IPS-18c (cell line): Measurements from ENCODE around the gene CD300C.
"Not testable (repeated sequence)": the region's sequence is repeated elsewhere in the genome, so short reads cannot be mapped to it uniquely, and the experiment has no call there.

Experiments used
- H3K4me3 ChIP-seq: 2 replicates; pipeline ENCODE4 v1.7.0; 2013; ENCODE audit warnings: low read depth, mild to moderate bottlenecking, low read length, moderate library complexity; ENCODE audit not compliant: insufficient read depth
- H3K9me3 ChIP-seq: one replicate; pipeline ENCODE4 v1.6.1; 2013; ENCODE audit warnings: mild to moderate bottlenecking, low read length, moderate library complexity; ENCODE audit not compliant: control insufficient read depth, insufficient read depth

The CD300C gene

DNA sequence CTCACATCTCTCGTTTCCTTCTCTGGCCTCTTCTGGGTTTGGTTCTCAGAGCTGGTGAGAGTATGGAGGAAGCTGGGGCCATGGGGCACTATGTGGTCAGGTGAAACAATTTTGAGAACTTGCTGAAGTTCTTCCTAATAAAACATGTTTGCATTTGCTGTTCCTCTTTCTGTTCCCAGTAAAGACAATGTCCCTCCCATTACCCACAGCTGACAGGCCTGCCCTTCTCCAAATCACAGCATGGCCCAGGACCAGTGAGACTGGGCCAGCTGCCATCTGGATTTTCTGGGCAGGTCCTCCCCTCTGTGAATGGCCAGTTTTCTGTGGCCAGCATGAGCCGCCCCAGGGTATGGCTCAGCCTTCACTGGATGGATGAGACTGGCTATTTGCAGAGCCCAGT, 21.5 kb upstream of the CD300C start, which contains the start of gene CD300H:
CD300H (minus strand) TSS at position 113 of the 400 bp plus-strand sequence.
- H3K9me3 ChIP-seq: no peaks in the 10 kb centered on the region
- H3K4me3 ChIP-seq: no peak within 1 kb of the TSS

DNA sequence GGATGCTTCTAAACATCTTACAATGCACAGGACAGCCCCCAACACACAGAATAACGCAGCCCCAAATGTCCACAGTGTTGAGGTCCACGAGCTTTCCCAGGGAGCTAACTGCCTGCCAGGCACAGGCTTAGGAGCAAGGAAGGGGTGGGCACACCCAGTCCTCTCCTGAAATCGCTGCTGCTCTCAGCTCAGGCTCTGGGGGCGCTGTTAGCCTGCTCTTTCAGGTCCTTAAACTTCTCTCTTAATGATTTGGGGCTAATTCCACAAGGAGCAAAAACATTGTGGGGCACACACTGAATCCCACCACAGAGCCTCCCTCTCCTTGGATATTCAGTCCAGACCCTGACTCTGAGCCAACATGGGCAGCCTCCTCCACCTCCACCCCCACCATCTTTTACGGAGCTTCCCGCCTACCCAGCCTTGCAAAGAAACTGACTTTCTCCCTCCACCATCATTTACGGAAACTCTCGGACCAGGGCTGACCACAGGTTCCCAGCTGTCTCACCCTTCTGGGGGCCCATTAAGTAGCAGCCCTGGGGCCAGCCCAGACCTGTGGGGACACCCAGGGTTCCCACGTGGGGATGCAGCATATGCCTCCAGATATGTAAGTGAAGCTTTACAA, 20.3 kb upstream of the CD300C start:
- no peaks in the 10 kb centered on the region for H3K9me3 ChIP-seq
- no peak overlapping the region for H3K4me3 ChIP-seq

DNA sequence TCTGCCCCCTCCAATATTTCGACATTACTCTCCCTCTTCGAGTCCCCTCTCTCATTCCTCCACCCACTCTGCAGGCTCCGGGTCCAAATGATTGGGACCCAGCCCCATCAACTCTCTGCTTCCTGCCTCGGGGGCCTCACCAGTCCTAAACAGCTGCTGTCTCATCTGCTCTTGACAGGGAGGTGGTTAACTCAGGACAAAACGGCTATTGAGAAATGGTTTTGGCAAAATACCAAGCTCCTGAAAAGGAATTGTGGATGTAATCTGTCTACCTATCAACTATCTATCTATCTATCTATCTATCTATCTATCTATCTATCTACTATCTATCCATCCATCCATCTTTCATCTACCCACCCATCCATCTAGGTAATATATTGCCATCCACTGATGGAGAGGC, 19.2 kb upstream of the CD300C start:
- Histone ChIP-seq H3K4me3 (no peak overlapping the region), H3K9me3 (no peaks in the 10 kb centered on the region)

DNA sequence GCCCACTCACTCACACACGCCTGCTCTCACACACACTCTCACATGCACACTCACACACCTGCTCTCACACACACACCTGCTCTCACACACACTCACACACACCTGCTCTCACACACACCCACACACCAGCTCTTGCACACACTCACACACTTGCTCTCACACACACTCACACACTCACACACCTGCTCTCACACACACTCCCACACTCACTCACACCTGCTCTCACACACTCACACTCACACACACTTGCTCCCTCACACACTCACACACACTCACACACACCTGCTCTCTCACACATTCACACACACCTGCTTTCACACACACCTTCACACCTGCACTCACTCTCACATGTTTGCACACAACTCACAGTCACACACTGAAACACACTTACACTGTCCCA, 17.4 kb upstream of the CD300C start:
- Histone ChIP-seq H3K9me3 (peaks cover 2% of the 10 kb centered on the region), H3K4me3 (no peak overlapping the region)

GRCh38 chr17:74561586-74561985, 15.7 kb upstream of the CD300C start:
- peaks cover 2% of the 10 kb centered on the region for H3K9me3 ChIP-seq
- no peak overlapping the region for H3K4me3 ChIP-seq

GRCh38 chr17:74558882-74559519, 13.1 kb upstream of the CD300C start:
- Histone ChIP-seq H3K4me3 (no peak overlapping the region), H3K9me3 (peaks cover 2% of the 10 kb centered on the region)

DNA sequence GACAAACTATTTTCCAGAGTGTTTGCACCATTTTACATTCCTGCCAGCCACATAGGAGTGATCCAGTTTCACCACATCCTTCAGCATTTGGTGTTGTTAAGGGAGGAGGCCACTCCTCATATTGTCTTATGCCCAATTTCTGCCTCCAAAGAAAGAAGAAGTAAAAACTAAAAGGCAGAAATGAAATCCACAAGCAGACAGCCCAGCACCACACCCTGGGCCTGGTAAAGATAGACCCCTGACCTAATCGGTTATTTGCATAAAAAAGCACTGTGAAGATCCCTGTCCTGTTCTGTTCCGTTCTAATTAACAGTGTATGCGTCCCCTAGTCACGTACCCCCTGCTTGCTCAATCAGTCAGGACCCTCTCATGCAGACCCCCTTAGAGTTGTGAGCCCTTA, 12.5 kb upstream of the CD300C start:
- not testable (repeated sequence) for H3K4me3 ChIP-seq, H3K9me3 ChIP-seq

- Histone ChIP-seq H3K9me3 (peaks cover 2% of the 10 kb centered on the region), H3K4me3 (no peak overlapping the region)
Measured at GRCh38 chr17:74555427-74555940, 9.6 kb upstream of the CD300C start.

DNA sequence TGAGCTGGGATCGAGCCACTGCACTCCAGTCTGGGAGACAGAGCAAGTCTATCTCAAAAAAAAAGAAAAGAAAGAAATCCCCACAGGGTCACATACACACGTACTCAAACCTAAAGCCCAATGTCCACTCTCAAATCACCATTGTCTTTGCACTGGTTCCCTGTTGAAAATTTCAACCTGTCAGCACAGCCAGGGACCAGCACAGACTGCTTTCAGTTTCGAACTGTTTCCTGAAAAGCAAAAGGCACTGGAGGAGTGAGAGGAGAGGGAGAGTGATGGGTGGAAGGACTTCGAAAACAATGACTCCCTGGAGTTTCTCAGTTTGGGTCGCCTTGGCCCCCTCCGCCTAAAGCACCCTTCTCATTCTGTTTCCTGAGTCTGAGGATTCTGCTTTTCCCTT, 9.0 kb upstream of the CD300C start:
- H3K9me3 ChIP-seq: peaks cover 2% of the 10 kb centered on the region

DNA sequence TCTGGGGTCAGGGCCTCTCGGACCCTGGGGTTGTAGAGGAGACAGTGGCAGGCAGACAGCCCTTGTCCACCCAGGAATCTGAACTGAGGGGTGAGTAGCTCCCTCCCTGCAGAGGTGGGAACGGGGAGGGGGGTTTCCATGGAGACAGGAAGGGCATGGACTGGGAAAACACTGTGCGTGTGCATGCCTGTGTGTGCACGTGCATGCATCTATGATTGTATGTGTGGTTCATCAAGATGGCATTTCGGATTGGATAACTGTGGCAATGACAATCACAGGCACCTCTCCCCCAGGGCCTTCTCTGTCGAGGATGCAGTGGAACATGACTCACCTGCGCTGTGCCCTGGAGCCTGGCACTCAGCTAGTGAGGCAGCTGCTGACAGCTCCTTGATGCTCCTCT, 6.1 kb upstream of the CD300C start:
- Histone ChIP-seq H3K9me3 (no peaks in the 10 kb centered on the region), H3K4me3 (no peak overlapping the region)

More for the DNA sequence above, 9.0 kb upstream of the CD300C start:
- H3K4me3 ChIP-seq: no peak overlapping the region

DNA sequence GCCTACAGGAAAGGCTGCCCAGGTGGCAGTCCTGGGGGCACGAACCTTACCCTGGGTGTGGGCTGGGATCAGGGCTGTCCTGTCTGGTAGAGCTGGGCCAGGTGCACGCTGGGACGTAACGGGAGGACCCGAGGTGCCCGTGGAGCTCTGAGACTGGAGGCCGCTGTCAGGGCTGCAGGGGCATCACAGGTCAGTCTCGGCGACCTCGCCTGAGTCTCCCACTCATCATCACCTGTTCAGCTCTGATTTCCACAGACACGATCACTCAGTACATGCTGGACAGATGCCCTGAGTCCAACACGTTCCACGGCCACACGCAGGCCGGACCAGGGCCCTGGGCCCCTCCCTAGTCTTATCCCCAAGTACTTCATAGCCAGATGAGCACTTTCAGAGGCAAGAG, 4.7 kb upstream of the CD300C start:
- Histone ChIP-seq H3K4me3 (no peak overlapping the region), H3K9me3 (no peaks in the 10 kb centered on the region)

- Histone ChIP-seq H3K4me3 (no peak overlapping the region), H3K9me3 (no peaks in the 10 kb centered on the region)
Measured at GRCh38 chr17:74549343-74549742, 3.4 kb upstream of the CD300C start.

DNA sequence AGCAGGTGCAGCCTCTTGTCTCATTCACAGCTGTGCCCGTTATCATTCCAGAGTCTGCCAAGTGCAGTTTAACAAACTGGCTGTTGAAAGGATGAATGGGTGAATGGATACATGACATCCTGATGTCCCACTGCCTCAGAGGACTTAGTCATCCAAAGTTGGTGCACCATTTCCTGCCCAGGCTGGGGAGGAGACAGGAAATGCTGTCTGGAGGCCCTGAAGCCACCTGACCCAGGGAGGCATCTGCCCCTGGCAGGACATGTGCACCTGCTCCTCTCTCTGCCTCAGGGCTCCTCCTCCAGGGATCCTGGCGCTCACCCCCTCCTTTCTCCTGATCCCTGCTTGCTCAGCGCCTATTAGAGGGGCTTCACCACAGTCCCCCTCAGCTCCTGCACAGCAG, 1.8 kb upstream of the CD300C start:
- Histone ChIP-seq H3K4me3 (no peak overlapping the region), H3K9me3 (no peaks in the 10 kb centered on the region)

DNA sequence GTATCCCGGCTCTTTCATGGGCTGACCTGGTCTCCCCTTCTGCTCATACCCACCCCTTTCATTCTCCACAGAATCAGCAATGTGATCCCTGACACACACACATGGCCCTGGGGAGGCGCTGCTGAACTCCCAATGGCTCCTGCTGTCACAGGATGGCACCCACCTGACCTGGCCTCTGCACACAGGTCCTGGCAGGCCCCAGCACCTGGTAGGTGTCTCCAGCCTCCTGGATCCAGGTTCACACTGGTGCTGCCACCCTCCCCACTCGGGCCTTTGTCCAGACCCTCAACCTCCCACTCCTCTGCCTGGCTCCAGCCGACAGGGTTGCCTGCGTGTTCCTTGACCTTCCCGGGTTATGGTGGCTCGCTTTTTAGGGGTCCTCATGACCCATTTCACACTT, 1.3 kb upstream of the CD300C start:
- Histone ChIP-seq H3K4me3 (no peak overlapping the region), H3K9me3 (no peaks in the 10 kb centered on the region)

- Histone ChIP-seq H3K4me3 (no peak overlapping the region), H3K9me3 (no peaks in the 10 kb centered on the region)
Measured at GRCh38 chr17:74546586-74546985, 671 bp upstream of the CD300C start.

- no peaks in the 10 kb centered on the region for H3K9me3 ChIP-seq
- no peak overlapping the region for H3K4me3 ChIP-seq
Measured at GRCh38 chr17:74544991-74545842, 698 bp downstream of the CD300C start.

GRCh38 chr17:74543891-74544760, 1.8 kb downstream of the CD300C start:
- Histone ChIP-seq H3K4me3 (no peak overlapping the region), H3K9me3 (no peaks in the 10 kb centered on the region)
